ENCODE results near the gene MACROH2A1.

Gene MACROH2A1

GRCh38 chr5:135345956-135346731 is 52.9 kb downstream of the MACROH2A1 start:
- Histone ChIP-seq H3K27me3 (ENCODE audit: insufficient read depth, low read length) (no peaks in the 10 kb centered on the region), H2AFZ (ENCODE audit: low read depth, low read length) (no peak overlapping the region), H3K4me1 (ENCODE audit: insufficient read depth, low read length) (no peaks in the 10 kb centered on the region), H3K9me3 (ENCODE audit: low read length) (no peaks in the 10 kb centered on the region), H3K4me3 (ENCODE audit: low read length) (no peak overlapping the region), H3K36me3 (ENCODE audit: insufficient read depth, low read length) (peaks cover 70% of the 10 kb centered on the region)

GRCh38 chr5:135344349-135344748 is 54.7 kb downstream of the MACROH2A1 start:
- Histone ChIP-seq H3K4me1 (ENCODE audit: insufficient read depth, low read length) (no peaks in the 10 kb centered on the region), H3K9me3 (ENCODE audit: low read length) (no peaks in the 10 kb centered on the region), H3K36me3 (ENCODE audit: insufficient read depth, low read length) (peaks cover 74% of the 10 kb centered on the region), H3K4me3 (ENCODE audit: low read length) (no peak overlapping the region), H3K27me3 (ENCODE audit: insufficient read depth, low read length) (no peaks in the 10 kb centered on the region), H2AFZ (ENCODE audit: low read depth, low read length) (no peak overlapping the region)

- H2AFZ ChIP-seq (ENCODE audit: low read depth, low read length): no peak overlapping the region
- no peaks in the 10 kb centered on the region for H3K4me1 ChIP-seq (ENCODE audit: insufficient read depth, low read length)
- peaks cover 82% of the 10 kb centered on the region for H3K36me3 ChIP-seq (ENCODE audit: insufficient read depth, low read length)
Observed at GRCh38 chr5:135343413-135343812, 55.6 kb downstream of the MACROH2A1 start.

GRCh38 chr5:135342551-135342875 is 56.5 kb downstream of the MACROH2A1 start:
- Histone ChIP-seq H3K36me3 (ENCODE audit: insufficient read depth, low read length) (peaks cover 91% of the 10 kb centered on the region), H3K27me3 (ENCODE audit: insufficient read depth, low read length) (no peaks in the 10 kb centered on the region), H3K4me1 (ENCODE audit: insufficient read depth, low read length) (no peaks in the 10 kb centered on the region), H3K9me3 (ENCODE audit: low read length) (no peaks in the 10 kb centered on the region), H2AFZ (ENCODE audit: low read depth, low read length) (no peak overlapping the region), H3K4me3 (ENCODE audit: low read length) (no peak overlapping the region)

More at GRCh38 chr5:135343413-135343812, 55.6 kb downstream of the MACROH2A1 start:
- H3K9me3 ChIP-seq (ENCODE audit: low read length): no peaks in the 10 kb centered on the region
- H3K27me3 ChIP-seq (ENCODE audit: insufficient read depth, low read length): no peaks in the 10 kb centered on the region
- H3K4me3 ChIP-seq (ENCODE audit: low read length): no peak overlapping the region

GRCh38 chr5:135341696-135342550 is 57.1 kb downstream of the MACROH2A1 start:
- no peaks in the 10 kb centered on the region for H3K27me3 ChIP-seq (ENCODE audit: insufficient read depth, low read length)
- H3K4me3 ChIP-seq (ENCODE audit: low read length): no peak overlapping the region
- H3K36me3 ChIP-seq (ENCODE audit: insufficient read depth, low read length): peaks cover 97% of the 10 kb centered on the region
- no peaks in the 10 kb centered on the region for H3K9me3 ChIP-seq (ENCODE audit: low read length)
- no peak overlapping the region for H2AFZ ChIP-seq (ENCODE audit: low read depth, low read length)
- no peaks in the 10 kb centered on the region for H3K4me1 ChIP-seq (ENCODE audit: insufficient read depth, low read length)

- Histone ChIP-seq H3K9me3 (ENCODE audit: low read length) (no peaks in the 10 kb centered on the region), H2AFZ (ENCODE audit: low read depth, low read length) (no peak overlapping the region), H3K4me1 (ENCODE audit: insufficient read depth, low read length) (no peaks in the 10 kb centered on the region), H3K4me3 (ENCODE audit: low read length) (no peak overlapping the region), H3K27me3 (ENCODE audit: insufficient read depth, low read length) (no peaks in the 10 kb centered on the region), H3K36me3 (ENCODE audit: insufficient read depth, low read length) (peaks cover 98% of the 10 kb centered on the region)
Observed at GRCh38 chr5:135341016-135341666, 57.9 kb downstream of the MACROH2A1 start.

- Histone ChIP-seq H3K36me3 (ENCODE audit: insufficient read depth, low read length) (peaks cover 98% of the 10 kb centered on the region), H3K9me3 (ENCODE audit: low read length) (no peaks in the 10 kb centered on the region), H3K27me3 (ENCODE audit: insufficient read depth, low read length) (no peaks in the 10 kb centered on the region), H3K4me3 (ENCODE audit: low read length) (no peak overlapping the region), H2AFZ (ENCODE audit: low read depth, low read length) (no peak overlapping the region), H3K4me1 (ENCODE audit: insufficient read depth, low read length) (no peaks in the 10 kb centered on the region)
Observed at GRCh38 chr5:135340568-135340967, 58.5 kb downstream of the MACROH2A1 start.

- peaks cover 98% of the 10 kb centered on the region for H3K36me3 ChIP-seq (ENCODE audit: insufficient read depth, low read length)
- H3K27me3 ChIP-seq (ENCODE audit: insufficient read depth, low read length): no peaks in the 10 kb centered on the region
- H3K9me3 ChIP-seq (ENCODE audit: low read length): no peaks in the 10 kb centered on the region
- H3K4me3 ChIP-seq (ENCODE audit: low read length): no peak overlapping the region
- no peaks in the 10 kb centered on the region for H3K4me1 ChIP-seq (ENCODE audit: insufficient read depth, low read length)
- H2AFZ ChIP-seq (ENCODE audit: low read depth, low read length): no peak overlapping the region
Observed at GRCh38 chr5:135339623-135340022, 59.4 kb downstream of the MACROH2A1 start.

GRCh38 chr5:135339189-135339588 is 59.8 kb downstream of the MACROH2A1 start:
- H3K36me3 ChIP-seq (ENCODE audit: insufficient read depth, low read length): peaks cover 94% of the 10 kb centered on the region
- no peaks in the 10 kb centered on the region for H3K4me1 ChIP-seq (ENCODE audit: insufficient read depth, low read length)
- H3K27me3 ChIP-seq (ENCODE audit: insufficient read depth, low read length): no peaks in the 10 kb centered on the region
- no peaks in the 10 kb centered on the region for H3K9me3 ChIP-seq (ENCODE audit: low read length)
- H3K4me3 ChIP-seq (ENCODE audit: low read length): no peak overlapping the region
- H2AFZ ChIP-seq (ENCODE audit: low read depth, low read length): no peak overlapping the region

GRCh38 chr5:135337064-135337463 is 62.0 kb downstream of the MACROH2A1 start:
- no peak overlapping the region for H3K4me3 ChIP-seq (ENCODE audit: low read length)
- peaks cover 79% of the 10 kb centered on the region for H3K36me3 ChIP-seq (ENCODE audit: insufficient read depth, low read length)
- H3K9me3 ChIP-seq (ENCODE audit: low read length): no peaks in the 10 kb centered on the region
- H3K27me3 ChIP-seq (ENCODE audit: insufficient read depth, low read length): no peaks in the 10 kb centered on the region
- H3K4me1 ChIP-seq (ENCODE audit: insufficient read depth, low read length): no peaks in the 10 kb centered on the region
- H2AFZ ChIP-seq (ENCODE audit: low read depth, low read length): no peak overlapping the region

- H3K27me3 ChIP-seq (ENCODE audit: insufficient read depth, low read length): no peaks in the 10 kb centered on the region
- H3K4me1 ChIP-seq (ENCODE audit: insufficient read depth, low read length): no peaks in the 10 kb centered on the region
- no peak overlapping the region for H3K4me3 ChIP-seq (ENCODE audit: low read length)
- no peaks in the 10 kb centered on the region for H3K9me3 ChIP-seq (ENCODE audit: low read length)
- H3K36me3 ChIP-seq (ENCODE audit: insufficient read depth, low read length): peaks cover 72% of the 10 kb centered on the region
- H2AFZ ChIP-seq (ENCODE audit: low read depth, low read length): no peak overlapping the region
Observed at GRCh38 chr5:135335031-135335828, 63.8 kb downstream of the MACROH2A1 start.

GRCh38 chr5:135333732-135334515 is 65.1 kb downstream of the MACROH2A1 start:
- Histone ChIP-seq H3K4me3 (ENCODE audit: low read length) (no peak overlapping the region), H2AFZ (ENCODE audit: low read depth, low read length) (no peak overlapping the region), H3K27me3 (ENCODE audit: insufficient read depth, low read length) (no peaks in the 10 kb centered on the region), H3K4me1 (ENCODE audit: insufficient read depth, low read length) (no peaks in the 10 kb centered on the region), H3K36me3 (ENCODE audit: insufficient read depth, low read length) (peaks cover 59% of the 10 kb centered on the region), H3K9me3 (ENCODE audit: low read length) (no peaks in the 10 kb centered on the region)

All from neuron (in vitro differentiated cells).